HepG2 (cell line): ENCODE measurements around the gene SETD1B. TPM values are rescaled to one million over a fixed set of nuclear protein-coding genes. Genes with fewer than 3 reads are reported as not detected.

Experiments used
- ASH2L ChIP-seq: fragments of 300-600, 200-600 bp; sonication (generic); IDR thresholded peaks from 2 replicates; pipeline ENCODE4 v1.7.0; 2017; ENCODE audit warnings: low read depth, mild to moderate bottlenecking, moderate library complexity, mixed read lengths, low read length; ENCODE audit not compliant: insufficient read length
- BRD4 ChIP-seq: sonication (generic); formaldehyde crosslinking; IDR thresholded peaks from 2 replicates; pipeline ENCODE4 v1.4.0; 2020; ENCODE audit warnings: missing genetic modification reagents
- GABPA ChIP-seq, 2 experiments: IDR thresholded peaks; 2 replicates each; pipeline ENCODE4 v1.6.1; 2011 to 2016; ENCODE audit warnings: low read depth in 2 of 2, low read length in 1 of 2, missing biosample characterization in 1 of 2, missing genetic modification characterization in 1 of 2
- HOXA3 ChIP-seq: sonication (generic); formaldehyde crosslinking; IDR thresholded peaks from 2 replicates; pipeline ENCODE4 v1.5.0; 2020; ENCODE audit warnings: missing genetic modification reagents
- RAD21 ChIP-seq: fragments of 450-650 bp; formaldehyde crosslinking; IDR thresholded peaks from 2 replicates; pipeline ENCODE4 v1.5.0; 2020; ENCODE audit warnings: mild to moderate bottlenecking
- SAP130 ChIP-seq: IDR thresholded peaks from 2 replicates; pipeline ENCODE4 v1.6.1; 2016; ENCODE audit warnings: low read depth
- ZNF451 ChIP-seq: sonication (generic); formaldehyde crosslinking; IDR thresholded peaks from 2 replicates; pipeline ENCODE4 v1.5.0; 2020; ENCODE audit warnings: mild to moderate bottlenecking, missing genetic modification reagents
- ZNF788 ChIP-seq: sonication (generic); formaldehyde crosslinking; IDR thresholded peaks from 2 replicates; pipeline ENCODE4 v1.5.0; 2020; ENCODE audit warnings: mild to moderate bottlenecking, missing genetic modification reagents, borderline replicate concordance
- polyA plus RNA-seq, 8 experiments: library from polyadenylated mRNA; depleted of rRNA in 3 of 8; stranded (reverse) in 7 of 8; unstranded in 1 of 8; fragments of >200 nt; fragmentation: Illumina TruSeq in 4 of 8; extraction: Trizol in 4 of 8; gene quantifications; 2 replicates each; pipeline versions ENCODE4 v1.2.1 to v1.2.3, GENCODE V29; 2011 to 2016; ENCODE audit warnings: low read depth in 4 of 8, missing spikeins in 1 of 8, mixed read lengths in 1 of 8; ENCODE audit not compliant: insufficient read depth in 1 of 8
- total RNA-seq, 5 experiments: library from RNA; depleted of rRNA; stranded (reverse); fragments of >200 nt; fragmentation: Illumina TruSeq; extraction: Trizol; gene quantifications; 2 replicates each; pipeline ENCODE4 v1.2.3, GENCODE V29; 2016; ENCODE audit warnings: low read depth in 1 of 5
- TF ChIP-seq, protein P1 (sequence below): sonication (generic); formaldehyde crosslinking; conservative IDR thresholded peaks from 2 replicates; pipeline ENCODE4 v1.4.0; 2020; ENCODE audit warnings: missing genetic modification reagents
- TF ChIP-seq, protein P2 (sequence below), 2 experiments: IDR thresholded peaks; 2 replicates each; pipeline ENCODE4 v1.6.1; 2011 to 2012; ENCODE audit warnings: low read length in 2 of 2, borderline replicate concordance in 1 of 2, low read depth in 1 of 2, mild to moderate bottlenecking in 1 of 2, moderate library complexity in 1 of 2
- TF ChIP-seq, protein P3 (sequence below): sonication (generic); formaldehyde crosslinking; IDR thresholded peaks from 2 replicates; pipeline ENCODE4 v1.5.1; 2020; ENCODE audit warnings: mild to moderate bottlenecking, missing genetic modification reagents, moderate library complexity
- TF ChIP-seq, protein P4 (sequence below): sonication (generic); formaldehyde crosslinking; IDR thresholded peaks from 2 replicates; pipeline ENCODE4 v1.4.0; 2020; ENCODE audit warnings: missing genetic modification reagents

The SETD1B gene
- total and polyA plus RNA-seq, 2 of the 13 experiments (the other 11 are each of a cell fraction or from before 2014, with no cell fraction given), result 1.1 to 1.4 TPM

DNA sequence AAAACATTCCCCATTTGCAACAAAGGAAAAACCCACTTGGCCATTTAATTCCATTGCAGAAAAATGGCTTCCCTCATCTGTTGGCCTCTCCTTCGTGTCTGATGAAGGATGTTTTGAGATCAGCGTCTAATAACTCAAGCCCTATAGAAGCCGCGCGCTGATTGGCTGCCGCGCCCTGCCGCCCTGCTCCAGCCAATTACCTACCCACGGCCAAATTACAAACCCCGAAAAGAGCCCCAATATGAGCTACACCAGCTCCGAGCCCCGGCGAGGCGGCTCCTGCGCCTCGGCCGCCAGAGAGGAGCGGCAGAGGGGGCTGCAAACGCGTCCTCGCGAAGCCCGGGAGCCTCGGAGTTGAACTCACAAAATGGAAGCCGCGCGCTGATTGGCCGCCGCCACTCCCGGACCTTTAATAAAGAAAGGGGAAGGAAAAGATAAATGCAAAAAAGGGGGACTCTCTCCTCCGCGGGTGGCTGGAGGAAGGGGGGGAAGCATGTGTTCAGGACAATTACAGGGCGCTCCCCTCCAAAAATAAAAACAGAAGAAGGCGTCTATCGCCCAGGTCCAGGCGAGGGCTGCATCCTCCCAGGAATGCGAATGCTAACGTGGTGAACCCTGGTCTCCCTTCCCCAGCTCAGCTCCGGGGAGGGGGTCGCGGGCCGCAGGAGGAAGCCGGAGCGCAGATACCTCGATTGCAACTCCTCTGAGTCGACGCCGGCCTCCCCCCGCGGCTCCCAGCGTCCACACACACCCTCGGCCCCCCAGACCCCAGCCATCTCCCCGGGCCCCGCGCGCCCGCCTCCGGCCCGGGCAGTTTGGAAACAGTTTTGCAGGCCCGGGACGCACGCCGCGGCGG, 738 bp upstream of the SETD1B start (continued):
- peak; percentile 66 for TF ChIP-seq ASH2L
- TF ChIP-seq, protein P1, sequence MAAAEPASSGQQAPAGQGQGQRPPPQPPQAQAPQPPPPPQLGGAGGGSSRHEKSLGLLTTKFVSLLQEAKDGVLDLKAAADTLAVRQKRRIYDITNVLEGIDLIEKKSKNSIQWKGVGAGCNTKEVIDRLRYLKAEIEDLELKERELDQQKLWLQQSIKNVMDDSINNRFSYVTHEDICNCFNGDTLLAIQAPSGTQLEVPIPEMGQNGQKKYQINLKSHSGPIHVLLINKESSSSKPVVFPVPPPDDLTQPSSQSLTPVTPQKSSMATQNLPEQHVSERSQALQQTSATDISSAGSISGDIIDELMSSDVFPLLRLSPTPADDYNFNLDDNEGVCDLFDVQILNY, result peak; percentile 13; the same call in 1 of the 2 replicates
- peak; percentile 66; the same call in 1 of the 2 replicates for TF ChIP-seq ZNF788 (CRISPR knock-in tag)
- TF ChIP-seq, protein P2, sequence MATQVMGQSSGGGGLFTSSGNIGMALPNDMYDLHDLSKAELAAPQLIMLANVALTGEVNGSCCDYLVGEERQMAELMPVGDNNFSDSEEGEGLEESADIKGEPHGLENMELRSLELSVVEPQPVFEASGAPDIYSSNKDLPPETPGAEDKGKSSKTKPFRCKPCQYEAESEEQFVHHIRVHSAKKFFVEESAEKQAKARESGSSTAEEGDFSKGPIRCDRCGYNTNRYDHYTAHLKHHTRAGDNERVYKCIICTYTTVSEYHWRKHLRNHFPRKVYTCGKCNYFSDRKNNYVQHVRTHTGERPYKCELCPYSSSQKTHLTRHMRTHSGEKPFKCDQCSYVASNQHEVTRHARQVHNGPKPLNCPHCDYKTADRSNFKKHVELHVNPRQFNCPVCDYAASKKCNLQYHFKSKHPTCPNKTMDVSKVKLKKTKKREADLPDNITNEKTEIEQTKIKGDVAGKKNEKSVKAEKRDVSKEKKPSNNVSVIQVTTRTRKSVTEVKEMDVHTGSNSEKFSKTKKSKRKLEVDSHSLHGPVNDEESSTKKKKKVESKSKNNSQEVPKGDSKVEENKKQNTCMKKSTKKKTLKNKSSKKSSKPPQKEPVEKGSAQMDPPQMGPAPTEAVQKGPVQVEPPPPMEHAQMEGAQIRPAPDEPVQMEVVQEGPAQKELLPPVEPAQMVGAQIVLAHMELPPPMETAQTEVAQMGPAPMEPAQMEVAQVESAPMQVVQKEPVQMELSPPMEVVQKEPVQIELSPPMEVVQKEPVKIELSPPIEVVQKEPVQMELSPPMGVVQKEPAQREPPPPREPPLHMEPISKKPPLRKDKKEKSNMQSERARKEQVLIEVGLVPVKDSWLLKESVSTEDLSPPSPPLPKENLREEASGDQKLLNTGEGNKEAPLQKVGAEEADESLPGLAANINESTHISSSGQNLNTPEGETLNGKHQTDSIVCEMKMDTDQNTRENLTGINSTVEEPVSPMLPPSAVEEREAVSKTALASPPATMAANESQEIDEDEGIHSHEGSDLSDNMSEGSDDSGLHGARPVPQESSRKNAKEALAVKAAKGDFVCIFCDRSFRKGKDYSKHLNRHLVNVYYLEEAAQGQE (IDR thresholded peaks at IDR 0.05; ENCODE audit: borderline replicate concordance in 1 of 2, low read depth in 1 of 2, low read length in 2 of 2), result peak in 1 of 2 experiments; percentile 40; a peak in 1 of 4 replicates
- peak; percentile 87 for TF ChIP-seq SAP130 (CRISPR knock-in tag)
- TF ChIP-seq ZNF451 (CRISPR knock-in tag), result peak; percentile 44; the same call in 1 of the 2 replicates
- peak; percentile 39; the same call in 1 of the 2 replicates for TF ChIP-seq HOXA3 (CRISPR knock-in tag)
- TF ChIP-seq, protein P3, sequence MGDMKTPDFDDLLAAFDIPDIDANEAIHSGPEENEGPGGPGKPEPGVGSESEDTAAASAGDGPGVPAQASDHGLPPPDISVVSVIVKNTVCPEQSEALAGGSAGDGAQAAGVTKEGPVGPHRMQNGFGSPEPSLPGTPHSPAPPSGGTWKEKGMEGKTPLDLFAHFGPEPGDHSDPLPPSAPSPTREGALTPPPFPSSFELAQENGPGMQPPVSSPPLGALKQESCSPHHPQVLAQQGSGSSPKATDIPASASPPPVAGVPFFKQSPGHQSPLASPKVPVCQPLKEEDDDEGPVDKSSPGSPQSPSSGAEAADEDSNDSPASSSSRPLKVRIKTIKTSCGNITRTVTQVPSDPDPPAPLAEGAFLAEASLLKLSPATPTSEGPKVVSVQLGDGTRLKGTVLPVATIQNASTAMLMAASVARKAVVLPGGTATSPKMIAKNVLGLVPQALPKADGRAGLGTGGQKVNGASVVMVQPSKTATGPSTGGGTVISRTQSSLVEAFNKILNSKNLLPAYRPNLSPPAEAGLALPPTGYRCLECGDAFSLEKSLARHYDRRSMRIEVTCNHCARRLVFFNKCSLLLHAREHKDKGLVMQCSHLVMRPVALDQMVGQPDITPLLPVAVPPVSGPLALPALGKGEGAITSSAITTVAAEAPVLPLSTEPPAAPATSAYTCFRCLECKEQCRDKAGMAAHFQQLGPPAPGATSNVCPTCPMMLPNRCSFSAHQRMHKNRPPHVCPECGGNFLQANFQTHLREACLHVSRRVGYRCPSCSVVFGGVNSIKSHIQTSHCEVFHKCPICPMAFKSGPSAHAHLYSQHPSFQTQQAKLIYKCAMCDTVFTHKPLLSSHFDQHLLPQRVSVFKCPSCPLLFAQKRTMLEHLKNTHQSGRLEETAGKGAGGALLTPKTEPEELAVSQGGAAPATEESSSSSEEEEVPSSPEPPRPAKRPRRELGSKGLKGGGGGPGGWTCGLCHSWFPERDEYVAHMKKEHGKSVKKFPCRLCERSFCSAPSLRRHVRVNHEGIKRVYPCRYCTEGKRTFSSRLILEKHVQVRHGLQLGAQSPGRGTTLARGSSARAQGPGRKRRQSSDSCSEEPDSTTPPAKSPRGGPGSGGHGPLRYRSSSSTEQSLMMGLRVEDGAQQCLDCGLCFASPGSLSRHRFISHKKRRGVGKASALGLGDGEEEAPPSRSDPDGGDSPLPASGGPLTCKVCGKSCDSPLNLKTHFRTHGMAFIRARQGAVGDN, result peak; percentile 86
- no peak; the same call in 1 of the 2 replicates for TF ChIP-seq RAD21 (CRISPR knock-in tag)
- TF ChIP-seq, protein P4, sequence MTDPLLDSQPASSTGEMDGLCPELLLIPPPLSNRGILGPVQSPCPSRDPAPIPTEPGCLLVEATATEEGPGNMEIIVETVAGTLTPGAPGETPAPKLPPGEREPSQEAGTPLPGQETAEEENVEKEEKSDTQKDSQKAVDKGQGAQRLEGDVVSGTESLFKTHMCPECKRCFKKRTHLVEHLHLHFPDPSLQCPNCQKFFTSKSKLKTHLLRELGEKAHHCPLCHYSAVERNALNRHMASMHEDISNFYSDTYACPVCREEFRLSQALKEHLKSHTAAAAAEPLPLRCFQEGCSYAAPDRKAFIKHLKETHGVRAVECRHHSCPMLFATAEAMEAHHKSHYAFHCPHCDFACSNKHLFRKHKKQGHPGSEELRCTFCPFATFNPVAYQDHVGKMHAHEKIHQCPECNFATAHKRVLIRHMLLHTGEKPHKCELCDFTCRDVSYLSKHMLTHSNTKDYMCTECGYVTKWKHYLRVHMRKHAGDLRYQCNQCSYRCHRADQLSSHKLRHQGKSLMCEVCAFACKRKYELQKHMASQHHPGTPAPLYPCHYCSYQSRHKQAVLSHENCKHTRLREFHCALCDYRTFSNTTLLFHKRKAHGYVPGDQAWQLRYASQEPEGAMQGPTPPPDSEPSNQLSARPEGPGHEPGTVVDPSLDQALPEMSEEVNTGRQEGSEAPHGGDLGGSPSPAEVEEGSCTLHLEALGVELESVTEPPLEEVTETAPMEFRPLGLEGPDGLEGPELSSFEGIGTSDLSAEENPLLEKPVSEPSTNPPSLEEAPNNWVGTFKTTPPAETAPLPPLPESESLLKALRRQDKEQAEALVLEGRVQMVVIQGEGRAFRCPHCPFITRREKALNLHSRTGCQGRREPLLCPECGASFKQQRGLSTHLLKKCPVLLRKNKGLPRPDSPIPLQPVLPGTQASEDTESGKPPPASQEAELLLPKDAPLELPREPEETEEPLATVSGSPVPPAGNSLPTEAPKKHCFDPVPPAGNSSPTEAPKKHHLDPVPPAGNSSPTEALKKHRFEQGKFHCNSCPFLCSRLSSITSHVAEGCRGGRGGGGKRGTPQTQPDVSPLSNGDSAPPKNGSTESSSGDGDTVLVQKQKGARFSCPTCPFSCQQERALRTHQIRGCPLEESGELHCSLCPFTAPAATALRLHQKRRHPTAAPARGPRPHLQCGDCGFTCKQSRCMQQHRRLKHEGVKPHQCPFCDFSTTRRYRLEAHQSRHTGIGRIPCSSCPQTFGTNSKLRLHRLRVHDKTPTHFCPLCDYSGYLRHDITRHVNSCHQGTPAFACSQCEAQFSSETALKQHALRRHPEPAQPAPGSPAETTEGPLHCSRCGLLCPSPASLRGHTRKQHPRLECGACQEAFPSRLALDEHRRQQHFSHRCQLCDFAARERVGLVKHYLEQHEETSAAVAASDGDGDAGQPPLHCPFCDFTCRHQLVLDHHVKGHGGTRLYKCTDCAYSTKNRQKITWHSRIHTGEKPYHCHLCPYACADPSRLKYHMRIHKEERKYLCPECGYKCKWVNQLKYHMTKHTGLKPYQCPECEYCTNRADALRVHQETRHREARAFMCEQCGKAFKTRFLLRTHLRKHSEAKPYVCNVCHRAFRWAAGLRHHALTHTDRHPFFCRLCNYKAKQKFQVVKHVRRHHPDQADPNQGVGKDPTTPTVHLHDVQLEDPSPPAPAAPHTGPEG (CRISPR knock-in tag), result peak; percentile 86; the same call in 1 of the 2 replicates
- TF ChIP-seq BRD4, result 0 out of 2 replicates have a peak, but pooled peaks have one; percentile 14
- TF ChIP-seq GABPA (IDR thresholded peaks at IDR 0.05; ENCODE audit: low read depth, low read length), result no peak
- TF ChIP-seq GABPA (CRISPR knock-in tag; IDR thresholded peaks at IDR 0.05; ENCODE audit: low read depth), result peak; percentile 9; the same call in 1 of the 2 replicates
